ENCODE measurements around the gene WDHD1. TPM values are rescaled to one million over a fixed set of nuclear protein-coding genes. Genes with fewer than 3 reads are reported as not detected.
"Not testable (repeated sequence)": the region's sequence is repeated elsewhere in the genome, so short reads cannot be mapped to it uniquely, and the experiment has no call there.

WDHD1 gene
- total and polyA plus RNA-seq, 8 donors: 0.29 to 15.6 (median 1.2) TPM; not detected in 1

GRCh38 chr14:54899573-54899972 is 127.3 kb downstream of the WDHD1 start:
- no peak for TF ChIP-seq CTCF (IDR thresholded peaks at IDR 0.05)
- TF ChIP-seq EP300 (IDR thresholded peaks at IDR 0.05): no peak
- TF ChIP-seq POLR2A (IDR thresholded peaks at IDR 0.05): no peak
- TF ChIP-seq POLR2AphosphoS5 (IDR thresholded peaks at IDR 0.05): no peak
- WGBS, 5 donors: 95 to 100% (median 97%) methylated on average over 5 of the region's 5 CpGs
- no peaks in the 10 kb centered on the region for H3K27me3 ChIP-seq
- no peaks in the 10 kb centered on the region for H3K36me3 ChIP-seq
- no peak for DNase-seq
- no peaks in the 10 kb centered on the region for H3K9me3 ChIP-seq
- intact Hi-C loops (cut with DNase I; ENCODE audit: low total_unique reads): no loop called here
- H3K4me1 ChIP-seq: peaks cover 6 to 26% (median 20%) of the 10 kb centered on the region in 4 donors
- no peak overlapping the region for H3K4me3 ChIP-seq
- no peak overlapping the region for H3K27ac ChIP-seq

GRCh38 chr14:54897809-54898555 is 128.9 kb downstream of the WDHD1 start:
- 66 to 84% (median 76%) methylated on average over 5 of the region's 5 CpGs for WGBS, 5 donors
- H3K4me3 ChIP-seq; H3K36me3 ChIP-seq; DNase-seq; H3K9me3 ChIP-seq; intact Hi-C loops (cut with DNase I; ENCODE audit: low total_unique reads); H3K27ac ChIP-seq; H3K27me3 ChIP-seq: not testable (repeated sequence)
- H3K4me1 ChIP-seq: peaks cover 6 to 26% (median 17%) of the 10 kb centered on the region in 4 donors

DNA sequence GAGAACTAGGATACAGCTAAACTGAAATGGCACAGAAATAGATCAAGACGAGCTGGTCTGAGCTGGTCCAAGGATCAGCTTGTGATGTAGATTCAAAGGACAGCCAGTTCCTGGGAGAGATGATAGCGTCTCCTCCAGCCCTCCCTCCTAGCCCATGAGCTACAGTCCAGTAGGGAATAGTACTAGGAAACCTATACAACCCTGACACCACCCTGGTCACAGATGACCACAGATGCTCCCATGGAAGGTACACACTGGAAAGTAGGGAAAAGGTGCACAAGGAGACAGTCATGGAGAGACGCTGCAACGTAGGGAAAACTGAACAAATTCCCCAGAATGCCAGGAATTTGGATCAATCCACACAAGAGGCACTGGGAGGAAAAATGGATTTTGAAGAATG is 131.2 kb downstream of the WDHD1 start:
- Histone ChIP-seq H3K9me3 (no peaks in the 10 kb centered on the region), H3K4me1 (peaks cover 0 to 8% (median 6%) of the 10 kb centered on the region in 4 donors), H3K27ac (no peak overlapping the region), H3K36me3 (no peaks in the 10 kb centered on the region), H3K27me3 (no peaks in the 10 kb centered on the region), H3K4me3 (no peak overlapping the region)
- intact Hi-C loops (cut with DNase I; ENCODE audit: low total_unique reads): no loop called here
- 72 to 87% (median 83%) methylated on average over 4 of the region's 4 CpGs for WGBS, 5 donors
- no peak for DNase-seq
- TF ChIP-seq EP300 (IDR thresholded peaks at IDR 0.05) (no peak), POLR2A (IDR thresholded peaks at IDR 0.05) (no peak), CTCF (IDR thresholded peaks at IDR 0.05) (no peak), POLR2AphosphoS5 (IDR thresholded peaks at IDR 0.05) (no peak)

- H3K4me1 ChIP-seq: peaks cover 0 to 4% (median 1%) of the 10 kb centered on the region in 4 donors
- H3K4me3 ChIP-seq: no peak overlapping the region
- no peaks in the 10 kb centered on the region for H3K36me3 ChIP-seq
- no peak for DNase-seq
- H3K9me3 ChIP-seq: no peaks in the 10 kb centered on the region
- TF ChIP-seq POLR2A (IDR thresholded peaks at IDR 0.05) (no peak), POLR2AphosphoS5 (IDR thresholded peaks at IDR 0.05) (no peak), CTCF (IDR thresholded peaks at IDR 0.05) (no peak), EP300 (IDR thresholded peaks at IDR 0.05) (no peak)
- 70 to 81% (median 75%) methylated on average over 3 of the region's 3 CpGs for WGBS, 5 donors
- intact Hi-C loops (cut with DNase I; ENCODE audit: low total_unique reads): no loop called here
- no peaks in the 10 kb centered on the region for H3K27me3 ChIP-seq
- no peak overlapping the region for H3K27ac ChIP-seq
Observed at GRCh38 chr14:54894995-54895394, 131.9 kb downstream of the WDHD1 start.

GRCh38 chr14:54893151-54893760 is 133.6 kb downstream of the WDHD1 start:
- peak in 1 of 2 donors; percentile 70 for DNase-seq
- no peaks in the 10 kb centered on the region for H3K4me1 ChIP-seq
- H3K36me3 ChIP-seq: no peaks in the 10 kb centered on the region
- H3K27ac ChIP-seq: no peak overlapping the region
- TF ChIP-seq CTCF (IDR thresholded peaks at IDR 0.05) (peak in 5 of 7 experiments; percentile 49 to 76 (median 60)), POLR2AphosphoS5 (IDR thresholded peaks at IDR 0.05) (no peak)
- intact Hi-C loops (cut with DNase I; ENCODE audit: low total_unique reads): no loop called here
- no peak overlapping the region for H3K4me3 ChIP-seq
- H3K27me3 ChIP-seq: no peaks in the 10 kb centered on the region
- 67 to 89% (median 73%) methylated on average over 3 of the region's 3 CpGs for WGBS, 5 donors
- no peaks in the 10 kb centered on the region for H3K9me3 ChIP-seq
